H54 (cell line): ENCODE measurements around the gene KIF21B.

ENCODE experiments used
- DNase-seq: peaks from one replicate; pipeline ENCODE4 v3.0.0; 2011; ENCODE audit warnings: low spot score, mixed read lengths; ENCODE audit not compliant: insufficient read length
- FAIRE-seq: peaks from 3 replicates; lab custom pipeline; 2011; peaks lifted over from hg19 to GRCh38; lab: Jason Lieb, UNC
- POLR2A ChIP-seq: IDR thresholded peaks from 2 replicates; pipeline ENCODE4 v1.6.1; 2011; ENCODE audit warnings: low read depth, mild to moderate bottlenecking, low read length

Gene KIF21B

DNA sequence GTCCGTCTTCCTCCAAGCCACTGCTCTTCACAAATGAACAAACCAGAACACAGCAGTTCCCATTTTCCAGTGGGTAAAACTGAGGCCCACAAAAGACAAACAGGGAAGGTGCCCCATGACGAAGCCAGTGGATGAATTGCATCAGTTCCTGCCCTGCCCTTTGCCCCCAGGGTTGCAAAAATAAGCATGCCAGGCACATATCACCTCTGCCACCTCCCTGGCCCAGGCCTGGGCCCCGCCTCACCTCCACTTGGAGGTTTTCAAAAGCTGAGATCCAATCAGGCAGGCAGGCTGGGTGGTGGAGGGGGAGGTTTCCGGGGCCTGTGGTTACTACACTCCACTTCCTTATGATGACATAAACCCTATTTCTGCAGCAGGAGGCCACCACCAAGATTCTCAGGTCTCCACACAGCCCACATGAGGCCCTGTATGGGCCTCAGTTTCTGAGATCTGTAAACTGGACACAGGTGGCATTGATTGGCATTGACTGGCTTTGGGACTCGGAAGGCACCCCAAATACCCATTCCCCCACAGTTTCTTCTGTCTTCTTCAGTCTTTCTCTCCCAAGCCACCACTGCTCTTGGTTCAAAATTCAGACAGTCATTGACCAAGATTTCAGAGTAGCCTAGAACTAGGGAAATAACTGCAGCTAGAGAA is 4.1 kb downstream of the KIF21B start:
- FAIRE-seq (no peak), DNase-seq (peak; percentile 92)
- no peak for TF ChIP-seq POLR2A

DNA sequence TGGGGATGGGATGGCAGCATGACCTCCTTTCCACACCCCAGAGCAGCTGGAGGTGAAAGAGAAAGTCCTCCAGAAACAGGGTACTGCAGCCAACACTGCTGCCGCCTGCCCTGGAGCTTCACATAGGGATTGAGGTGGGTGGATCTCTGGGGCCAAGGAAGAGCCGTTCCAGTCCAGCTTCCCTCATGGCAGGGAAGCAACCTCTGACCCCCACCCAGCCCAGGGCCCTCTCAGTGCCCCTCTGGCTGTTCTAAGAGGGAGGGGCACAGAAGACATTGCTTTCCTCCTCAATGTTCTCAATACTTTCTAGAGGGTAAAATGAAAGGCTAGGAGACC is 5.7 kb downstream of the KIF21B start:
- FAIRE-seq (no peak), DNase-seq (no peak)
- TF ChIP-seq POLR2A: no peak

DNA sequence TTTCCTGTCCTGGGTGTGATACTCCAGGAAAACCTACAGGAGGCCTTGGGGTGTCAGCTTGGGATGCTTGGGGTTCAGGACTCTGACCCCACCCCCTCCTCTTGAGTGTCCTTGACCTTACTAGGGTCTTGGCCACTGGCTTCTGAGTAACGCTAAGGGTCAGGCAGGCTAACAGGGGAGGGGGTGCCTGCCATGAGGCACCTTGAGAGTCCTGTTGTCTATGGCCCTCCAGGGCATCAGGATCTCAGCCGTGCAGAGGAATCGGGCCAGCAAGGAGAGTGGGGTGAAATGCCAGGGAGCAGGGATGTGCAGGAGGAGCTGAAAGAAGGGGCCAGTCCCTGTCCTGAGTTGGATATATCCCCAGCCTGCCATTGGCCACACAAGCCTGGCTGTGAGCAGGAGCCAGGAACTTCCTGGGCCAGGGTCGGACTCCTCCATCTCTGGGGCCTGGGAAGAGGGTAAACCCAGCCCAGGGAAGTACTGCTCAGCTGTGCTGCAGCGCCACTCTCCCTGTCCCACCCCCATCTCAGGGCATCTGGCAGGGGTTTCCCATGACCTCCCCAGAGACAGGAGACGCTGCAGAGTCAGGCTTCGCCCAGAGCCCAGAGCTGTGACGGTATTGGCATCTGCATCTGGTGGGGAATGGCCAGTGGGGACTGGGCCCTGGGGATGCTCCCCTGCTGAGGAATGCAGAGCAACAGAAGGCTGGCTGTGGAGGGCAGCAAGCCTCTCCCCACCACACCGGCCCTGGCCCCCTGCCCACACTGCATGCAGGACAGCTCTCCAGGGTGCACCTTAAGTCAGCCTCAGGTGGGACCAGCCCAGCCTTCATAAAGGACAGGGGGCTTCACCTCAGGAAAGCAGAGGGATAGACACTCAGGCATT is 6.3 kb downstream of the KIF21B start:
- FAIRE-seq (no peak), DNase-seq (no peak)
- no peak for TF ChIP-seq POLR2A

DNA sequence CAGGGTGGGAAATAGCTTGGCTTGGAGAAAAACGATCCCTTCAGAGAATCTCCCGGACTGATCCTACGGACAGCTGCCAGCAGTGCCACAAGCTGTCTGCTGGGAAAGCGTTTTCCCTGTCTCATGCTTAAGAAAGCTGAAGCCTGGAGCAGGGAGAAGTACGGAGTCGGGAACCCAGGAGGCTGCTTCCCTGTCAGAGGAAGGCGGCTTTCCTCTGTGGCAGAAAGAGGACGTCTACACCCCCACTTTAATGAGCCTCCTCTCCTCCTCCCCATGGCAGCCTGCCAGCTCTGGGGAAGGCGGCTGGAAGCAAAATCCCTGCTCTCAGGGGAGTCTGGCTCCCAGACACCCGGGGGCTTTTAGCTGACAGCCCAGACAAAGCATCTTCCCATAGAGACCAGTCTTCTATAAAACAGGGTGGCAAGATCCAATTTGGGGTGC is 7.3 kb downstream of the KIF21B start:
- DNase-seq (peak; percentile 47), FAIRE-seq (no peak)
- no peak for TF ChIP-seq POLR2A

DNA sequence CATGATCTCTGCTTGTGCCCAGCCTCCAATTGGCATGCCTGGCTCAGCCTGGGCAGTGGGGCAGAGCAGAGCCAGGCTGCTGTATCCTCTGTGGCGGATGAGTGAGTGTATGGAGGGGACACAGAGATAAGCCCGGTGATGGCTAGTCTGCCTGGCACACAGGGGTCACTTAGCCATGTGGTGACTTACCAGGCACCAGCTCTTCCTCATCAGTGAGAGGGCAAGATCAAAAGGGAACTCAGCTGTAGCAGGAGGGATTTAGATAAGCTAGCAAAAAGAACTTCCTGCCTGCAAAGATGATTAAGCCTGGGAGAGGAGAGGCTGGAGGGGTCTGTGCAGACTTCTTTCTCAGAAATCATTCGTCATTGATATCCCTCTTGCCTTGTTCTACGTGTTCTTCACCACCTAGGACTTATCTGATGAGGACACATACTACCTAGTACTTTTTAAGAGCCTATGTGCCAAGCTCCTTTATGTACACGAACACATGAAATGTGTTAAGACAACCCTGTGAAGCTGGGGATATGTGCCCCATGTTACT is 7.9 kb downstream of the KIF21B start:
- DNase-seq (peak; percentile 23), FAIRE-seq (no peak)
- no peak for TF ChIP-seq POLR2A

DNA sequence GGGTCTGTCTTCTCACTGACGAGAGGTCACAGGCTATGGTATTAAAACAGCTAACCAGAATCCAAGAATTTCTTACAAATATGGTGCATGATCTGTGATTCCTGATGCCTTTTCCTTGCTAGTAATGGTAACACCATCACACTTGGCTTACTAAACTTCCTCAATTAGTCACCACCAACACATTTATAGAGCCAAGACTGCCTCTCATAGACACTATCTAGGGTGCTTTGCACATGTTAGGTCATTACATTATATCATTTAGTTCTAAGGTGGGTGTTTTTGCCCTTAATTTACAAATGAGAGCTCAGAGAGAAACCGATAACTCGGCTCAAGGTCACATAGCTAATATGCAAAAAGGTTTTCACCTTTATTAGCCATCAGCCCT is 8.7 kb downstream of the KIF21B start:
- DNase-seq (no peak), FAIRE-seq (no peak)
- no peak for TF ChIP-seq POLR2A

DNA sequence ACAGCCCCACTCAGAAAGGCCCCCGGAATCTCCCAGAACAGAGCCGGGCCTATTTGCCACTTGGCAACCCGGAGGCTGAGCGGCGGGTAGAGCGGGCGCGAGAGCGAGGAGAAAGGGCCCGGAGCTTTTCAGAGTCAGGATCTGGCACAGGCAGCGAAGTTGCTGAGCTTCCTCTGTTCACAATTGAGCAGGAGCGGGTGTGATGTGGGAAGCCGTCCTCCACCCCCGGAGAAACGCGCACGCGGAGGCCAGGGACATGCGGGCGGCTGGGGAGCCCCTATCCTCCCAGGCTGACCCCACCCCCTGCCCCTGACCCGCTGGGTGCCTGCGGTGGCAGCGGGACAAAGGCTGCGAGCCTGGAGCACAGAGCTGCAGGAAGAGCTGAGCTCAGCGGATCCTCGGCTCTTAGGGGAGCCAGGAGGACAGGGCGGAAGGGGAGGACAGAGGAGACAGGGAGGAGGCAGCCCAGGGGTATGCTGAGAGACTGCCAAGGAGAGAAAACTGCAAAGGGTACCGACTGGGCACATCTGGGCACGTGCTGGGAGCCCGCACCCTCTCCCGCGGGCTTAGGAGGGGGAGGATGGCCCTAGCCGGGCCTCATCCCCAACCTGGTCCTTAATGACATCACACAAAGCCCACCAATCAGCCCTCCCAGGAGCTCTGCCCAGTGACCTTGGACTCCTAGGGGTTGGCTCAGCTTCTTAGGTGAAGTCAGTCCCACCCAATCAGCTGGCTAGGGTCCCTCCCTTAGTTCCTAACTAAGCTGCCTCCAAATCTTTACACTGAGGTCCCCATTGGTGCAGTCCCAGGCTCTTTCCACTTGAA is 9.3 kb downstream of the KIF21B start:
- no peak for FAIRE-seq
- no peak for DNase-seq
- TF ChIP-seq POLR2A: no peak

DNA sequence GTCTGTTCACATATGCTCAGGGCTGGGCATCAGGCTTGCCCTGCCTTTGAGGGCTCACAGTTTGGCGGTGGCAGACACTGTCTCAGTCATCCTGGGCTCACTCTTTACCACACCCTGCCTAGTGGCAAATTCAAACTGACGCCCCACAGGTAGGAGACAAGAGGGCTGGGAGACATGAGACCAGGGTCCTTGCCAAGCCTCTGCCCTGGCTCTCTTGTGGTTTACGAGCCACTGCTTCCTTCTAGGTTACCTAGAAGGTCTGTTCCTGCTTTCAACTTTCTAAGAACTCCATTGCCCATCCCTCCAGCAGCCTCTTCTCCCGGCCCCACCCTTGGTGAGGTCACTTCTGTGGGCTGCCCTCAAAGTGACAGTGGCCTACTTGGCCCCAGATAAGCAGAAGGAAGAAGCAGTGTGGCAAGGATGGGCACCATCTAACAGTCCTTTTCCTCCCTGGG is 10.5 kb downstream of the KIF21B start:
- no peak for DNase-seq
- no peak for FAIRE-seq
- no peak for TF ChIP-seq POLR2A

DNA sequence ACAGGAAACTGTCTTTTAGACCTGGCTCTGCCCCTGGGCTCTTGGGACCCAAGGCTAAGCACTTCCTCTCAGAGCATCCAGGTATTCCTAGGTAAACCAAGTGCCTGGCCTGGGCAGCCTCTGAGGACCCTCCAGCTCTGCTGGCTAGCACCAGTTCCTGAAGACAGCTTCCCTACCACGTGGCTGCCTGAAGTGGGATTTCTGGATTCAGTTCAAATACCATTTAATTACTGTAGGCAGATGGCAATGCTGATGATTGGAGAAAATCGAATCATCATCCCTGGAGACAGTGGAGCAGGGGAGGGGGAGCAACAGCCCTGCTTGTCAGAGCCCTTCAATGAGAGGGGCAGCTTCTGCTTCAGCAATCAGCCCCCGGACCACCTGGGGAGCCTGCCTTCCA is 11.9 kb downstream of the KIF21B start:
- no peak for TF ChIP-seq POLR2A
- FAIRE-seq: no peak
- DNase-seq: no peak

DNA sequence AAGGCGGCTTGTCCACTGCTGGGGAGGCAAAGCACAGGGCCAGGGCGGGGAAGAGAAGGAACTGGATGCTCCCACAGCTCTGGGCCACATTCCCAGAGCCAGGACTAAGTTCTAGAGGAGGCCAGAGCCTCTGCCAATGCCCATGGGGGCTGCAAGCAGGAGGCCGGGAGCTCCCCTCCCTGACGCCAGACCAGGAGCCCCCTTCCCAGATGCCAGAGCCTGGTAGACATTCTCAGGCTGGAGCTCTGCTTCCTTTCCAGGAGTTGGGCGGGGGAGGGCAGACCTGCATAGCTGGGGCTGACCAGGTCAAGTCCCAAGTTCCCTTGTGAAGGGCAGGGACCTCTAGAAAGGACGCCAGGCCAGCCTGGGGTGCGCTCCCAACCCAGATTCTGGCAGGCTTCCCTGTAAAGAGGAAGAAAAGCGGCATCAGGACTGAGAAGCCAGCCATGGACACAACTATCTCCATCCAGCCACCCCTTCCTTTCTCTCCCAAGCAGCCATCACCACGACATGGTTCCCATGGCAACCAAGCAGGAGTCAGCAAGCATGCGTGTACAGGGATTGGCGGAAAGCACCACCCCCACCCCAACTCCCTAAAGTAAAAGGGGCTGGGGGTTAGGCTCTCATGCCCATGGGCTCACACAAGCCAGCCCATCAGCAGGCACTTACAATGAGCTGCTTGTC is 13.4 kb downstream of the KIF21B start:
- TF ChIP-seq POLR2A: no peak
- no peak for FAIRE-seq
- DNase-seq: no peak

DNA sequence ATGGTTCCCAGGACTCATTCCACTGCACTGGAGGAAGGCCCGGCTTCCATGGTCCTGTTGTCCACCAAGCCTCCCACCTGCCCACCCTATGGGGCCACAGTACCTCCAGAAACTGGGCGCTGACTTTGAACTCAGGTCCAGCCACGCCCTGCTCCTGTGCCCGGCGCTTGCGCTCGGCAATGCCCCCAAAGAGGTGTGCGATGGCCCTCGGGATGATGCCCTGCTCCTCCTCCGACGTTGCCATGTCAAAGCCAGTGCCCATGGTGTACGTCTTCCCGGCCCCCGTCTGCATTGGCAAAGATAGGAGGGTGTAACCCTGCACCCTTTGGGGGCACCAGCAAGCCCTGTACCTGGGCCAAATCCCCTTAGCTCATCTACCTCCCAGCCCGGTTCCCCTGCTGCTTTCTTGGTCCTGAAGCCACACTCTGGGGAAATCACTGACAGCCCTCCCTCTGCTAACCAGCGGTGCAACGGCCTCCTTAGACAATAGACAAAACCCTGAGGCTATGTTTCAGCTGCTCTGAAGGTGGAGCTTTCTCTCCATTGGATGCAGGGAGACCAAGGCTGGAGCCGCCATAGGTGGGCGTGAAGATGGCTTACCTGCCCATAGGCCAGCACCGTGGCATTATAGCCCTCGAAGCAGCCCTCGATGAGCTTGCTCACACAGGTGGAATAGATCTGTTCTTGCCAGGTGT is 14.7 kb downstream of the KIF21B start:
- DNase-seq (no peak), FAIRE-seq (no peak)
- no peak for TF ChIP-seq POLR2A

DNA sequence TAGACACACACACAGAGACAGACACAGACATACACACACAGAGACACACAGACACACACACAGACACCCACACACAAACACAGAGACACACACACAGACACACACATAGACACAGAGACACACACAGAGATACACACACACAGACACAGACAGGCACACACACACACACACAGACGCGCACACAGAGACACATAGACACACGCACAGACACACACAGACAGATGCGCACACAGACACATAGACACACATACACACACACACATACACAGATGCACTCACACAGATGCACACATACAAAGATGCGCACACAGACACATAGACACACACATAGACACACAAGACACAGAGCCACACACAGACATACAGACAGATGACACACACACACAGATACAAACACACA is 16.0 kb downstream of the KIF21B start:
- FAIRE-seq (no peak), DNase-seq (no peak)
- TF ChIP-seq POLR2A: no peak

DNA sequence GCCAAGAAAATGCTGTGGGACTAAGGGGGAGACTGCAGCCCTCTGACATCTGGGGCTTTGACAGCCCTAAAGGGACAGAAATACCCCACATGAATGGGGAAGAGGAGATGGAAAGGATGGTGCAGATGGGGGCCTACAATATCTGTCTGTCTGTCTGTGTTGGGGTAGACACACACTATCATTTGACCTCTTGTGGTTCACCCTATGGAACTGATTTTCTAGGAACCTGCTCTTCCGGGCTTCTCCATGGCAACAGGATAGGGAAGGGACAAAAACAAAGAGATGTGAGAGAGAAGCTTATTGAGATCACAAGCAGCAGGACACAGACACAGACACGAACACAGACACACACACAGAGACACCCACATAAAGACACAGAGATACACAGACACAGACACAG is 17.1 kb downstream of the KIF21B start:
- DNase-seq (no peak), FAIRE-seq (no peak)
- TF ChIP-seq POLR2A: no peak
